Uterus (tissue), 4 donors: Measurements from ENCODE around the gene FAM124B. TPM values are rescaled to one million over a fixed set of nuclear protein-coding genes. Genes with fewer than 3 reads are reported as not detected.

Experiments
- DNase-seq, 2 donors: peaks; one replicate each; pipeline ENCODE4 v3.0.0-alpha.2; 2019 to 2020
- H3K27ac ChIP-seq, 2 donors: fragments of 200-600 bp; sonication (generic); 1 replicate in 1 of 2; 2 replicates in 1 of 2; pipeline ENCODE4 v1.5.1; 2016 to 2018
- H3K27me3 ChIP-seq, 2 donors: fragments of 200-600 bp; sonication (generic); one replicate each; pipeline ENCODE4 v1.5.1; 2018 to 2019; ENCODE audit warnings: control low read depth in 1 of 2
- H3K36me3 ChIP-seq, 2 donors: fragments of 200-600 bp; sonication (generic); one replicate each; pipeline ENCODE4 v1.5.1; 2019; ENCODE audit warnings: control low read depth in 1 of 2
- H3K4me1 ChIP-seq, 2 donors: fragments of 200-600 bp; sonication (generic); one replicate each; pipeline ENCODE4 v1.5.1; 2018 to 2019; ENCODE audit warnings: control low read depth in 1 of 2
- H3K4me3 ChIP-seq, 2 donors: fragments of 200-600 bp; sonication (generic); 1 replicate in 1 of 2; 2 replicates in 1 of 2; pipeline ENCODE4 v1.5.1; 2018 to 2019; ENCODE audit warnings: mild to moderate bottlenecking in 1 of 2
- H3K9me3 ChIP-seq, 2 donors: fragments of 200-600 bp; sonication (generic); one replicate each; pipeline ENCODE4 v1.5.1; 2019; ENCODE audit warnings: control low read depth in 1 of 2
- CTCF ChIP-seq, 4 experiments: fragments of 200-600 bp in 2 of 4; fragments of 450-650 bp in 2 of 4; sonication (generic) in 2 of 4; IDR thresholded peaks; one replicate each; pipeline ENCODE4 v1.5.1; 2016 to 2019; ENCODE audit warnings: antibody characterized with exemption in 4 of 4, mild to moderate bottlenecking in 2 of 4, moderate library complexity in 1 of 4
- POLR2A ChIP-seq, 2 donors: fragments of 450-650 bp; IDR thresholded peaks; one replicate each; pipeline ENCODE4 v1.6.1; 2016; ENCODE audit warnings: antibody characterized with exemption in 2 of 2, mild to moderate bottlenecking in 1 of 2, moderate library complexity in 1 of 2
- intact Hi-C: fragments of 100-400 bp; cut with DNase I; formaldehyde crosslinking; loops from one replicate; pipeline ENCODE4 v1.15.1; 2023; ENCODE audit warnings: low total_unique reads
- total RNA-seq, 4 donors: library from RNA; depleted of rRNA in 3 of 4; stranded (reverse); fragments of >200 nt in 3 of 4; gene quantifications; one replicate each; pipeline versions ENCODE4 v1.1.0 to v1.2.4, GENCODE V29; 2014 to 2023
- donor health status: DM: yes; HTN: yes; CAD: no.

Gene FAM124B
- total RNA-seq, 4 donors from 2014 or later, result 4.6 to 7.9 (median 6.5) TPM

GRCh38 chr2:224416656-224417360 is 14.9 kb upstream of the FAM124B start:
- Histone ChIP-seq H3K27ac (no peak overlapping the region), H3K36me3 (no peaks in the 10 kb centered on the region), H3K4me3 (no peak overlapping the region), H3K9me3 (no peaks in the 10 kb centered on the region), H3K4me1 (no peaks in the 10 kb centered on the region), H3K27me3 (no peaks in the 10 kb centered on the region)
- TF ChIP-seq CTCF (IDR thresholded peaks at IDR 0.05) (no peak), POLR2A (IDR thresholded peaks at IDR 0.05) (no peak)
- no peak for DNase-seq
- intact Hi-C loops, result no loop called here

- Histone ChIP-seq H3K36me3 (no peaks in the 10 kb centered on the region), H3K27me3 (no peaks in the 10 kb centered on the region), H3K4me1 (no peaks in the 10 kb centered on the region), H3K9me3 (no peaks in the 10 kb centered on the region), H3K27ac (no peak overlapping the region), H3K4me3 (no peak overlapping the region)
- DNase-seq, result no peak
- intact Hi-C loops, result no loop called here
- TF ChIP-seq POLR2A (IDR thresholded peaks at IDR 0.05), result no peak
- TF ChIP-seq CTCF (IDR thresholded peaks at IDR 0.05), result no peak
Measured at GRCh38 chr2:224413381-224413780, 11.5 kb upstream of the FAM124B start.

- TF ChIP-seq CTCF (IDR thresholded peaks at IDR 0.05) (no peak), POLR2A (IDR thresholded peaks at IDR 0.05) (no peak)
- no peak for DNase-seq
- H3K27me3 ChIP-seq, result no peaks in the 10 kb centered on the region
- no peak overlapping the region for H3K27ac ChIP-seq
- no peak overlapping the region for H3K4me3 ChIP-seq
- no peaks in the 10 kb centered on the region for H3K9me3 ChIP-seq
- no peaks in the 10 kb centered on the region for H3K4me1 ChIP-seq
- intact Hi-C loops, result no loop called here
- no peaks in the 10 kb centered on the region for H3K36me3 ChIP-seq
Measured at GRCh38 chr2:224412141-224413015, 10.5 kb upstream of the FAM124B start.

GRCh38 chr2:224410946-224411561 is 9.1 kb upstream of the FAM124B start:
- Histone ChIP-seq H3K4me1 (no peaks in the 10 kb centered on the region), H3K36me3 (no peaks in the 10 kb centered on the region), H3K9me3 (no peaks in the 10 kb centered on the region), H3K27me3 (no peaks in the 10 kb centered on the region), H3K27ac (no peak overlapping the region), H3K4me3 (no peak overlapping the region)
- no peak for DNase-seq
- TF ChIP-seq CTCF (IDR thresholded peaks at IDR 0.05) (no peak), POLR2A (IDR thresholded peaks at IDR 0.05) (no peak)
- intact Hi-C loops, result no loop called here

GRCh38 chr2:224408676-224409075 is 6.8 kb upstream of the FAM124B start:
- no peaks in the 10 kb centered on the region for H3K4me1 ChIP-seq
- intact Hi-C loops, result no loop called here
- H3K27me3 ChIP-seq, result no peaks in the 10 kb centered on the region
- no peaks in the 10 kb centered on the region for H3K36me3 ChIP-seq
- TF ChIP-seq POLR2A (IDR thresholded peaks at IDR 0.05) (no peak), CTCF (IDR thresholded peaks at IDR 0.05) (no peak)
- DNase-seq, result no peak
- no peak overlapping the region for H3K27ac ChIP-seq
- no peaks in the 10 kb centered on the region for H3K9me3 ChIP-seq
- H3K4me3 ChIP-seq, result no peak overlapping the region
